ENCODE results near the gene JAG2.

The JAG2 gene

DNA sequence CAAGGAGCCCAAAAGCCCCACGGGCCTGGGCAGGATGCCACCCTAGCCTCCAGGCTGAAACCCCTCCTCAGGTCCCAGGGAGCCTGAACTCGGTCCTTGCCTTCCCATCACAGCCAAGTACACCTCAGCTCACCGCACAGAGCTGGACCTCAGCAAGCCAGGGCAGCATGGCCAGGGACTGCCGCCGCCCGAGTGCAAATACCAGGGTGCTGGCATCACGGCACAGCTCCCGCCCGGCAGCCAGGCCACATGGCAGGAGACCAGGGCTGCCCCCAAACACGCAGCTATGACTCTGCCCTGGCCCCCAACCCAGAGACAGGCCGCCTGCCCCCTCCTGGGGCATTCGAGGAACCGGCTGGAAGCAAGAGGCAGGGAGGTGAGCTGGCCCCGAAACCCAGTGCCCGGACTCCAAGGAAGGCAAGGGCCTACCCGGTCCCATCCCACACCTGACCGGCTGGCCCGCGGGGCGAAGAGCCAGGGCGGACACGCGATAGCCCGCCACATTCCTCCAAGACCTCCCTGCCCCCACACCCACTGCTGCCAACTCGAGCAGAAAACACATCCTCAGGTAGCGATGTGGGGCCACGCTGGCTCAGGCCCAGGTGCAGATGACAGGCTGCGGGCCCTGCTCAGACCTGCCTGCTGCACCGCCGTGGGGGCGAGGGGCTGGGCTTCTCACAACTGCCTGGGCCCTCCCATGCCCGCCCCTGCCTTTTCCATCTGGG lies 2.7 kb downstream of the JAG2 start:
- no peak for DNase-seq (ENCODE audit: low read depth, low spot score)

DNA sequence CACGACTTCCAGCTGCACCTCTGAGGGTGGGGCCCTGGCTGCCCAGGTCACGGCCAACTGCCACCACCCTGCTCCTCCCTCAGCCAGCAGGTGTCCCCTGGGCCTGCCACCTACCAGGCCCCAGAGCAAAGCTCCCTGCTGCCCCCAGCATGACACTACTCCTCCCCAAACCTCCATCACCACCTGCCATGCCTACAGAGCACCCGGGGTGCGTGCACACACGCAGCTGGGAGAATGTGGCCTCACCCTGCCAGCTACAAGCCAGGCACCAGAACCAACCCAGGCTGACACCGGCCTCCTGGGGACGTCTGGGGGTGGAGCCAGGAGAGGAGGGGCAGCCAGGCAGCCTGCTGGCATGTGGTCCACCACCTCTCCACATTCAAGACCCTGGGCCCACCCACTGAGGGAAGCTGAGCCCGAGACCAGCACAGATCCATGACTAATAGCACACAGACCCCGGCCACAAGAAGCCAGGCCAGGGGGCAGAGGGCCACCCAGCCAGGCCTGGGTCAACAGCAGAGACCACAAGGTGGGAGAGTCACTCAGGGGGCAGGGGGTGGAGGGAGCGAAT lies 3.4 kb downstream of the JAG2 start:
- DNase-seq (ENCODE audit: low read depth, low spot score): no peak

DNA sequence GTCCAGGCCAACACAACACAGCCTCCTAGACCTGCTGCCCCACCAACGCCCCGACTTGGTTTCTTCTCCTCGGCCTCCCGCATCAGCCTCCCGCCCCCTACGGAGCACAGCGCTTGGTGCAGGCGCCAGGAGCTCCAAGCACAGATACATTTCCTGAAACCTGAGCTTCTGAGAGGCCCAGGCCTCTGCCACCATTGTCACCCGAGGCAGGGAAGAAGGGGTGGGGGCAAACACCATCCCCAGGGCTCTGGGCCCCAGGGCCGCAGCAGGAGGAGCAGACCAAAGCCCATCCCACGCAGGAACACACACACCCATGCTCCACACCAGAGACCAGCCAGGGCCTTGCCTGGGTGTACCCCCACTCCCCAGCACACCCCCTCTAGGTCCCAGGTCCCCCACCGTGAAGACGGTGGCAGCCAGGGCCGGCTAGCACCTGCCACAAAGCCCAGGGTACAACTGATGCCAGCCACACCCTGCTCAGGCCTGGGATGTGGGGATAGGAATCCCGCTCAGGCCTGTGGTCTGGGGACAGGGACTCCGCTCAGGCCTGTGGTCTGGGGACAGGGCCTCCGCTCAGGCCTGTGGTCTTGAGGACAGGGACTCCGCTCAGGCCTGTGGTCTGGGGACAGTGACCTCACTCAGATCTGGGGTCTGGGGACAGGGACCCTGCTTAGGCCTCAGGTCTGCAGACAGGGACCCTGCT lies 5.4 kb downstream of the JAG2 start:
- no peak for DNase-seq (ENCODE audit: low read depth, low spot score)

DNA sequence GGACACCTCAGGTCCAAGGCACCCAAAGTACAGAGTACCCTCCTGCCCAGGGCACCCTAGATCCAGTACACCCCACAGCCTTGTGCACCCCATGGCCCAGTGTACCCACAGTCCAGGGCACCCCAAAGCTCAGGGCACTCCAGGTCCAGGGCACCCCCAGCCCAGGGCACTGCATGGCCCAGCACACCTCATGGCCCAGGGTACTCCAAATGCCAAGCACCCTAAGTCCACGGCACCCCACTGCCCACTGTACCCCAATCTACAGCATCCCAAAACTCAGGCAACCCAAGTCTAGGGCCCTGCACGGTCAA lies 6.0 kb downstream of the JAG2 start:
- DNase-seq (ENCODE audit: low read depth, low spot score): no peak

DNA sequence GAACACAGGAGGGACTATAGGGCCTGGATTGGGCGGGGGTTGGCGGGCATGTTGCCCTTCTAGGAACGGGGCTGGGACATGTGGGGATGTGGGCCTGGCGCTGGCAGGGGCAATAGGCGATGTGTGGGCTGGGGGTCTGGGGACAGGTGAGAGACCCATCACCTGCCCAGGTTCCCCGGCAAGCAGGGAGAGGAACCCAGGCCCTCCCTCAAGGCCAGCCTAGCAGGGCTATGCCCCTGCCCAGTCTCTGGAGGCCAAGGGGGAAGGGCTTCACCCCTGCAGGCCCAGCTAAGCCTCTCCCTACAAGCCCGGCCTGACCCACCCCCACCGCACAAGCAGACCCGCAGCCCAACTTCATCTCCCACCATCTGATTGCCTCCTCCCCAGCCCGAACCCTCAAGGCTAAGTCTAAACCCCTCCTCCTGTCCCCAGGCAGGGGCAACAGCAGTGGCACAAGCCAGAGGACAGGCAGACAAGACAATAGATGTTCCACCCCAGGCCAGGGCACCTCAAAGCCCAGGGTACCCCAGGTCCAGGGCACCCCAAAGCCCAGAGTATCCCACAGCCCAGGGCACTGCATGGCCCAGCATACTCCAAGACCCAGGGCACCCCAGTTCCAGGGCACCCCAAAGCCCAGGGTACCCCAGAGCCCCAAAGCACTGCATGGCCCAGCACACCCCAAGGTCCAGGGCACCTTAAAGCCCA lies 6.5 kb downstream of the JAG2 start:
- no peak for DNase-seq (ENCODE audit: low read depth, low spot score)

DNA sequence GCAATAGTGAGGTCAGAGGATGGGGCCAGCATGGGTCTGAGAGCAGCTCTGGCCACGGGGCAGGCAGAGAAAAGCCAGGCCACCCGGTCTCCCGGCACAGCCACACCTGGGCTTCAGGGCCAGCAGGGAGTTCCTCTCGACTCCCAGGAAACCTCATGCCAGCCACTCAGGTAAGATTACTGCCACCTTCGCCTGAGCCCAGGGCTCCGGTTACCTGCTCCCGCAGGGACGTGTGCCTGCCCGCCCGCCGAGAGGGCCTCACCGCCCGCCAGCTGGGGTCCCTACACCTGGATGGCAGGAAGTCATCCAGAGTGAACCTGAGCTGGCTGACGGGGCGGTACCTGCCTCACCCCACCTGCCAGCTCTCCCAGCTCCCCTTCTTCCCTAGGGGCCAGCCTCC lies 7.3 kb downstream of the JAG2 start:
- DNase-seq (ENCODE audit: low read depth, low spot score): no peak

DNA sequence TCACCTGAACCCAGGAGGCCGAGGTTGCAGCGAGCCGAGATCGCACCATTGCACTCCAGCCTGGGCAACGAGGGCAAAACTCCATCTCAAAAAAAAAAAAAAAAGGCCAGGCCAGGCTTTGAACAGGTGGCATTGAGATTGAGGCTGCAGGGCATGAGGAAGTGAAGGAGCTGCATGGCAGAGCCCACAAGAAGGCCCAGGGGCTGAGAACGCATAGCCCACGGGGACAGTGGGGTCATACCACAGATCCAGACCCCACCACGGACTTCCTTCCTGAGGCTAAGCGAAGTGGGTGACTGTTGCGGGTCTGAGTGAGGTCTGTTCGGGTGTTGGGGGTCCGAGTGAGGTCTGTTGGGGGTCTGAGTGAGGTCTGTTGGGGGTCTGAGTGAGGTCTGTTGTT lies 7.8 kb downstream of the JAG2 start:
- no peak for DNase-seq (ENCODE audit: low read depth, low spot score)

DNA sequence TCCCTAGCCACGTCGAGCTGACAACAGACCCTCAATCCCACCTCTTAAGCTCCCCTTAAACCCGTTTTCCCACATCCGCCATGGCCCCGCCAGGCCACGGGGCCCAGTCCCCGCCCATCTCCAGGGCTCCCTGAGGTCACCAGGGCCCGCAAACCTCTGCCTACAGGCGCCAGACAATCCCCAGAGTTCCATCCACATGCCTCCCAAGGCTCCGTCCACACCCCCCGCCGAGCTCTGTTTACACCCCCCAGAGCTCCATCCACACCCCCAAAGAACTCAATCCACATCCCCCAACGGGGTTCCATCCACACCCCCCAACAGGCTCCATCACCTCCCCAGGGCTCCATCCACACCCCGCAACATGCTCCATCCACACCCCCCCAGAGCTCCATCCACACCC lies 9.2 kb downstream of the JAG2 start:
- DNase-seq (ENCODE audit: low read depth, low spot score): no peak

DNA sequence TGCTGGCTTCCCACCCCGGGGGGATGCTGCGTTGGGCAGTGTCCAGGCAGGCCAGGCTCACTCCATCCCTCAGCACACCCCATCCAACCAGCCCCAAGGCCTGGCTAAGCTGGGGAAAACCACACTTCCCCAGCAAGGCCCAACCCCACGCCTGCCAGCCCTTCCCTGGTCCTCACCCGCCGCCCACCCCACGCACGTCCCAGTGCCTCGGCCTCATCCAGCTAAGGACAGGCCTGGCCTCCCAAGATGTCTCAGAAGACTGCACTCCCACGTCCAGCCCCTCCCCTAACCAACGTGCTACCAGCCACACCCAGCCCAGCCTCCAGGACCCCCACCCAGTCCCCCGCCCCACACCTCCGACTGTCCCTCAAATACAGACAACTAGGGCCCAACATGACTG lies 9.8 kb downstream of the JAG2 start:
- DNase-seq (ENCODE audit: low read depth, low spot score): no peak

DNA sequence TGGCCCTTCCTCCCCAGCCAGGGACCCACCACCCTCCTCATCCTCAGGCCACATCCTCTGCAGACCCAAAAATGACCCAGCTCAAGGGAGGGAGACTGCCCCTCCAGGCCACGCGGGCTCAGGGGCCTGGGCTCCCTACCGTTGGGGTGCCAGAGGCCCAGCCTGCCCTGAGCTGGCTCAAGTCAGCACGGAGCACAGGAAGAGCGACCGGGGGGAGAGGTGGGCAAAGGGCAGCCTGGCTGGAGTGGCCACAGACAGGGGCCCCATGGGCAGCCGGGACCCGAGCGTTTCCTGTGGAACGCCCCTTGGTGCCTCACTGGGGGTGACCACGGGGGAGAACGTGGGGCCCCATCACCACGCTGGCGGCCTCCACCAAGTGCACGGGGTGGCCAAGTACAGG lies 10.7 kb downstream of the JAG2 start:
- no peak for DNase-seq (ENCODE audit: low read depth, low spot score)

DNA sequence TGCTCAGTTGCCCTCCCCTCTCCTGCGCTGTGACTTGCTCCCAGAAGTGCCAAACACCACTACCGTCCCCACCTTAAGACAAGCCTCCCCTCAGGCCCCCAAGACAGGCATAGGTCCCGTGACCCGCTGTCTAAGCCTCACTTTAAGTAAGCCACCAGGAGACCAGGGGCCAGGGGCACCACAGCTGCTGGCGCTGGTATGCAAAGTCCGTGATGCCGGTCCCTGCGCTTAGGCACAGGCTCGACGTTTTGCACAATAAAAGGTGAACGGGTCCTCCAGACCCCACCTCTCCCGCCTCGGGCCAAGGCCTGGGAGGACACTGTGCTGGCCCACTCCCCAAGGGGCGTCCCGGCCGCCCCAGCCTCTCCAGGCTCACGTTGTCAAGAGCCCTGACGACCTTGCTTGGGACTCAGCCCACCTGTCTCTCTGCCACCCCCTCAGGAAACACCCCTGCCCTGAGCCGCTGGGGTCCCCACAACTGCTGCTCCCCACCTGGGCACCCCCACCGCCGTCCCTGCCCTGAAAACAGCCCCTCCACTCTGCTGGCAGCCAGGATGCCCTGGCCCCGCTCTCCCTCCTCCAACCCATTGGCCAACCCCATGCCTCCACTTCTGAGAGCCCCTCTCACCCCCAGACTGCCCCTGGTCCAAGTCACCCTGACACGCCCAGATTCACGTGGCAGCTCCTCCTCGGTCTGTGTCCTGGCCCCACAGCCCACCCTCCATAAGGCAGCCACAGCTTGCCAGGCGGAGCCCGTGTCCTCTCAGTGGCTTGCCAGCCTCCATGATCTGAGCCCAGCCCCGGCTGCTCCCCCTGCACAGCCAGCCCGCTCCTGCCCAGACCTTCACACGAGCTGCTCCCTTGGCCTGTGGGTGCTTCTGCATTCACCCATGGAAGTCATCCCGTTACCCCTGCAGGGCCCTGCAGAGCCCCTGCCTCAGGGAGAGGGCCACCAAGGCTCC lies 11.9 kb downstream of the JAG2 start:
- no peak for DNase-seq (ENCODE audit: low read depth, low spot score)

DNA sequence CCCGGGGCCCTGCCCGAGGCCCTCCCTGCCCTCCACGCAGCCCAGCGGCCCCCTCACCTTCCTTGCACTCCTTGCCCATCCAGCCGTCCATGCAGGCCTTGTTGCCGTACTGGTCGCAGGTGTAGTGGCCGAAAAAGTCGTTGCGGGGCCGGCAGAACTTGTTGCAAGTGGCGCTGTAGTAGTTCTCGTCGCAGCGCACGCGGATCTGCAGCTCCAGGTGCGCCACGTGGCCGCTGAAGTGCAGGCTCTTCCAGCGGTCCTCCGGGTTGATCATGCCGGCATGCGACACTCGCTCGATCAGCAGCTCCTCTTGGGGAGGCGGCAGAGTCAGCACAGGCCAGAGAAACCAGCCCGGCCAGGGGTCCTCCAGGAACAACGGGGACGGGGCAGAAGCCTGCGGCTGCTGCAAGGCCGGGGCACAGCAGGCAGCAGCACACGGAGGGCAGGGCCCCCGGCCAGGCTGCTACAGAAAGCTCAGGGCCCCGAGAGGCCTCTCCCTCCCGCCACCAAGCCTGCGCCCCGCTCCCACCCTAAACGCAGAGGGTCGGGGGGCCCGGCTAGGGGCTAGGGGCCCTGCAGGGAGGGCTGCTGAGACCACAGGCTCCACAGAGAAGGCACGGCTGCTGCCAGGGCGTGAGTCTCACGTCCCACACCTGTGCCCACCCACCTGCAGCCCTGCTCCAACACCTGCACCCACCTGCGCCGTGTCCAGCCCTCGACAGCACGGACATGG lies 12.7 kb downstream of the JAG2 start:
- no peak for DNase-seq (ENCODE audit: low read depth, low spot score)

DNA sequence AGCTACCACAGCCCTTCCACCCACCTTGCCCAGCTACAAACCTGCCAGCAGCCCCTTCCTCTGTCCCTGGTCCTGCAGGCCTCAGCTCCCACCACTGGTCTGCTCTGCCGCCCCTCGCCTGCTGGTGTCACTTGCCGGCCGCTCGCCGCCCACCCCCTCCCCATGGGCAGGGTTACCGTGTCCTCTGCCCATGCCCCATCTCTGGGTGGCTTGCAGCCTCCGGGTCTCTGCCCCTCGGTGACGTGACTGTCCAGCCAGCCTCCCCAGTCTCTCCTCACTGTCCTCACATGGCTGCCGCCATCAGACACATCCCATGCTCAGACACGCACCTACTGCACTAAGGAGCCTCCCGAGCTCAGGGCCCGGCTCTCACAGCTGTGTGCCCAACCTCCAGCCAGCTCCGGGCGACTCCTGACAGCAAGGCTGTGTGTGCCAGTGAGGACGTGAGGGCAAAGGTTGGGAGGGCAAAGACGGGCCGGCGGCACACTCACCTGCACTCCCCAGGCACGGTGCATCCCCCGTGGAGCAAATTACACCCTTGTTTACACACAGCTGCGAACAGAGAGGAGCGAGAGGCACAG lies 13.4 kb downstream of the JAG2 start:
- no peak for DNase-seq (ENCODE audit: low read depth, low spot score)

DNA sequence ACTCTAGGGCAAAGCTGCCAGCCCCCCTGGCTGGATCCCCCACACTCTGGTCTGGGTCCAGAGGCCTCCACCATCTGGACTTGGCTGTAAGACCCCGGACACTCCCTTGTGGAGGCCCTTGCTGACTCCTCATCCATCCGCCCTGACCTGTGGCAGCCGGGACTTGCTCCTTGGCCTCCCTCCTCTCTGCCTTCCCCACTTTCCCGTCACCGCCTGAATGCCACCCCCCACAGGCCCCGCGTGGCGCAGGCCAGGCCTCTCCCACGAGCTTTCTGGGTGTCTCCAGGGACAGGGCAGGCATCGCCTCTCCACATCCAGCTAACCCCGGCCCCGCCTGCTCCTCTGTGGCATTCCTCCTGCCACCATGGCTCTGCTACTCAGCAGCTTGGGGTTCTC lies 14.1 kb downstream of the JAG2 start:
- no peak for DNase-seq (ENCODE audit: low read depth, low spot score)

DNA sequence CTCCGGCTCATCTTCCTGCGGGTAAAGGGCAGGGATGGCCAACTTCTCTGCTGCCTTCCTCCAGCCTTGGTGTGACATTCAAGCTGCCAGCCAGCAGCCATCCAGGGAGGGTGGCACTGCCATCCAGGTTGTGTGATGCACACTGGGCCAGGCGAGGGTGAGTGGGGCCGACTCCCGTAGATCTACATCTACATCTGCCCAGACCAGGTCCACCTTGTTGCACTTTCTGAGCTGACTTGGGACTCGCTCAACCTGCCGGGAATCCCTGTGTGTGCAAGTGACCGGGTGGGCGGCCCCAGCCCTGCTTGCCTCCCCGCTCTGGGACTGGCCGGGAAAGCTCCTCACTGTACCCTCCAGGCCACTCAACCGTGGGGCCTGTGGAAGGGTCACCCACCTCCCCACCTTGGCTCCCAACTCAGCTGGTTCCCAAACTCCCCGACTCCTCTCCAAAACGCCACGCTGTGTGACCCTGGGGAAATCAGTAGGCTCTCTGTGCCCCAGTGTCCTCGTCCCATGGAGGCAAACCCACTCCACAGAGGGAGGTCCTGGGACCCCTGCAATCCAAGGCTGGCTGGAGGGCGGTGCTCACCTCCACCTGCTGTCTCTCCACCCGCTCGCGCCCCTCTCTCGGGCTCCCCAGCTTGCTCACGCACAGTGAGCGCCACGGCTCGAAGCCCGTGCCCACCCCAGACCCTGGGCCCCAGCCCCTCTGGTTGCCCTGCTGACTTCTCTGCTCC lies 14.7 kb downstream of the JAG2 start:
- no peak for DNase-seq (ENCODE audit: low read depth, low spot score)

DNA sequence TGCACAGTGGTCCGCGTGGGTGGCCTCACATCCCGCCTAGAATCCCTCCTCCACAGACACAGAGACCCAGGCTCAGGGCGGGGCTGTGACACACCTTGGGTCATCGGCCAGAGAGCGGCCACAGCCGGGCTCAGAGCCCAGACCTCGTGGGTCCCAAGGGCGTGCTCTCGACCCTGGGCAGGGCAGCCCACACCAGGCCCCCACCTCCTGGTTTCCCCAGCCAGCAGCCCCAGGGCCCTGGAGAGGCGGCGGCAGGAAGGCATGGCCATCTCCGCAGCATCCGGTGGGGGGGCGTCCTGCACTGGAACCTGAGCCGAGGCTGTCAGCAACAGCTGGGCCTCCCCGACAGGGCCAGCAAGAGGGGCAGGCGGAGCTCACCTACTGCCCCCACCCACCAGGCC lies 15.2 kb downstream of the JAG2 start:
- no peak for DNase-seq (ENCODE audit: low read depth, low spot score)

DNA sequence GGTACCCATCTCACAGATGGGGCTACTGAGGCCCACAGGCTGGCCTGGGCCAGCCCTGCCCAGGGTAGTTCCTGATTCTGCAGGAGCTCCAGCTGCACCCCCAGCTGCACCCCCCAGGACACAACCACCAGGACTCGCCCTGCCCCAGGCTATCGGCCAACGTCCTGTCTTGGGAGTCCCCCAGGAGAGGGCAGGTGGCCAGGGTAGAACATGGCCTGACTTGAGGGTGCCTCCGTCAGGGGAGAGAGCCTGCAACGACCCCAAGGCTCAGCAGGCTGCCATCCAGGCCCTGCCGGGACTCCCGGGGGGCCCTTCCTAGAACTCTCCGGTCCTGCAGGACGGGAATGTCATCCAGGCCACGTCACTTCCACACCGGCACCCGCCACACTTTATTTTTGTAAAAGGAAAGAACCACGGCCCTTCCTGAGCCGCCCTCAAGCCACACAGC lies 15.8 kb downstream of the JAG2 start:
- DNase-seq (ENCODE audit: low read depth, low spot score): no peak

DNA sequence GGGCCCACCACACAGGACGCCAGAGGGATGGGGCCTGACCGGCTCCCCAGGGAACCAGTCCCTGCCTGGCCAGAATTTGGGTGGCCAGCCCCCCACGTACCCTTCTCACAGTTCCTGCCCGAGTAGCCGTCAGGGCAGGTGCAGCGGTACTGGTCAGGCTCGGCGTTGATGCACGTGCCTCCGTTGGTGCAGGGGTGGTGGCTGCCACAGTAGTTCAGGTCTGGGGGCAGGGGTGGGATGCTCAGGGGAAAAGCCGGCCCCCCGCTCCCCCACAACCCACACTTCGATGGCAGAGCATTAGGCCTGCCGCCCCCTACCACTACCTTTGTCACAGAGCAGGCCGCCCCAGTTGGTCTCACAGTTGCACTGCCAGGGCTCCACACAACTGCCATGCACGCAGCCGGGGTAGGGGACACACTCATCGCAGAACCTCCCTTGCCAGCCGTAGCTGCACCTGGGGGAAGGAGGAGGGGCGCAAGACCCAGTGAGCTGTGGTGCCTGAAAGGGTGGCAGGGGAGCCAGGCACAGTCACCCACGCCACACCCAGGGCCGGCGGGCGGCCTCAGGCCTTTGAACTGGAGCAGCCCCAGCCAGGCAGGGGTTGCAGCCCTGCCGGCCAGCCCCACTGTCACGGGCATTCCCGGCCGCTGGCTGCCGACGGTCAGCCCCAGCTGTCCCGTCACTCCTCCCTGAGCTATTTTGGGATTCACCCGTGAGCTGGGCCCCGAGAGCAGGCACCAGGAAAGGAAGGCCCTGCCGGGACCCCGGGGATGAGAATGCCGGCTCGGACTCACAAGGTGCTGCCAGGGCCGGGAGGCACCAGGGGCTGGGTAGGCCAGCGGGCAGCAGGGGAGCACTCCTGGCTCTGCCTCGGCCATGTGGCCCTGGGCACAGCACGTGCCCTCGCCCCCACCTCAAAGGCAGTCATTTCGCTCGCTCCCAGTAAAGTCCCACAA lies 16.5 kb downstream of the JAG2 start:
- no peak for DNase-seq (ENCODE audit: low read depth, low spot score)
